WERI-Rb-1 (cell line): Measurements from ENCODE around the gene MMRN2.
A peak's percentile ranks its signal among the peaks of the same experiment; 100 is the strongest.
"Not testable (repeated sequence)": the region's sequence is repeated elsewhere in the genome, so short reads cannot be mapped to it uniquely, and the experiment has no call there.

ENCODE experiments used
- DNase-seq: peaks from one replicate; pipeline ENCODE4 v3.0.0-alpha.2; 2020
- H3K27ac ChIP-seq: fragments of 250-450 bp; sonication (Bioruptor Pico); 2 replicates; pipeline ENCODE4 v1.5.1; 2020; ENCODE audit warnings: mild to moderate bottlenecking, moderate library complexity
- H3K27me3 ChIP-seq: fragments of 250-450 bp; sonication (Bioruptor Pico); 2 replicates; pipeline ENCODE4 v1.5.1; 2021; ENCODE audit warnings: mild to moderate bottlenecking, low read depth, moderate library complexity; ENCODE audit not compliant: insufficient read depth, severe bottlenecking
- H3K36me3 ChIP-seq: fragments of 250-450 bp; sonication (Bioruptor Pico); 2 replicates; pipeline ENCODE4 v1.5.1; 2020; ENCODE audit warnings: mild to moderate bottlenecking, moderate library complexity
- H3K4me3 ChIP-seq: 2 replicates; pipeline ENCODE4 v1.5.1; 2011; ENCODE audit warnings: low read depth, mild to moderate bottlenecking, control low read depth, low read length
- H3K9me3 ChIP-seq: fragments of 250-450 bp; sonication (Bioruptor Pico); 2 replicates; pipeline ENCODE4 v1.5.1; 2021; ENCODE audit warnings: mild to moderate bottlenecking, moderate library complexity; ENCODE audit not compliant: severe bottlenecking
- CTCF ChIP-seq: IDR thresholded peaks from 2 replicates; pipeline ENCODE4 v1.5.1; 2011; ENCODE audit warnings: low read depth, mild to moderate bottlenecking, control low read depth, inconsistent platforms, low read length

MMRN2 gene

GRCh38 chr10:86988520-86988919 lies 31.1 kb upstream of the MMRN2 start:
- TF ChIP-seq CTCF: no peak
- no peak for DNase-seq
- Histone ChIP-seq H3K36me3 (no peaks in the 10 kb centered on the region), H3K9me3 (no peaks in the 10 kb centered on the region), H3K27ac (no peak overlapping the region), H3K4me3 (no peak overlapping the region), H3K27me3 (no peaks in the 10 kb centered on the region)

GRCh38 chr10:86984498-86984897 lies 27.1 kb upstream of the MMRN2 start:
- DNase-seq: not testable (repeated sequence)

DNA sequence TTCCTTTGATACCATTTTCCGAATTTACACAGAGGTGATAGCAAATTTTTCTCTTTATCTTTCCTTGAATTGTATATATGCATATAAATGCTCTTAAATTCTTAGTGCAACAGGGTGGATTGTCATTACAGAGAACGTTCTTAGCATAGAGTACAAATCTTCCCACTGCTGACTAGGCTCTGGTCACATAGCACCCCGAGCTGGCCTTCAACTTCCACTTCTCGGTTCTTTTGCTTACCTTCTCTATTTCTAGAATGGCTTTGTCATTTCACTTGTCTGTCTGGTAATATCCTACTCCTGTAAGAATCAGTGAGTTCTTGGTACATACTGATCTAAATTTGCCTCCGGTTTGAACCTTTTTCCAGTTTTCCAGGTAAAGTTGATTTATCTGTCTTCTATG lies 24.3 kb upstream of the MMRN2 start:
- DNase-seq: no peak
- TF ChIP-seq CTCF: no peak
- no peaks in the 10 kb centered on the region for H3K36me3 ChIP-seq
- H3K27ac ChIP-seq: no peak overlapping the region
- no peaks in the 10 kb centered on the region for H3K9me3 ChIP-seq
- H3K27me3 ChIP-seq: no peaks in the 10 kb centered on the region
- H3K4me3 ChIP-seq: no peak overlapping the region

More at GRCh38 chr10:86984498-86984897, 27.1 kb upstream of the MMRN2 start:
- H3K27ac ChIP-seq, H3K4me3 ChIP-seq, H3K27me3 ChIP-seq, H3K9me3 ChIP-seq, H3K36me3 ChIP-seq: not testable (repeated sequence)

GRCh38 chr10:86981020-86981419 lies 23.6 kb upstream of the MMRN2 start:
- not testable (repeated sequence) for H3K9me3 ChIP-seq, H3K36me3 ChIP-seq, H3K27me3 ChIP-seq, H3K4me3 ChIP-seq, H3K27ac ChIP-seq
- peak; percentile 22 for DNase-seq

- DNase-seq: no peak
- no peaks in the 10 kb centered on the region for H3K9me3 ChIP-seq
- no peak overlapping the region for H3K4me3 ChIP-seq
- H3K36me3 ChIP-seq: no peaks in the 10 kb centered on the region
- TF ChIP-seq CTCF: no peak
- no peak overlapping the region for H3K27ac ChIP-seq
- no peaks in the 10 kb centered on the region for H3K27me3 ChIP-seq
Measured at GRCh38 chr10:86979977-86980448, 22.6 kb upstream of the MMRN2 start.

- Histone ChIP-seq H3K9me3 (no peaks in the 10 kb centered on the region), H3K27ac (no peak overlapping the region), H3K27me3 (no peaks in the 10 kb centered on the region), H3K36me3 (no peaks in the 10 kb centered on the region), H3K4me3 (no peak overlapping the region)
- DNase-seq: no peak
- no peak for TF ChIP-seq CTCF
Measured at GRCh38 chr10:86979296-86979818, 21.9 kb upstream of the MMRN2 start.

GRCh38 chr10:86978457-86978856 lies 21.0 kb upstream of the MMRN2 start:
- H3K27ac ChIP-seq, H3K4me3 ChIP-seq, H3K36me3 ChIP-seq, H3K27me3 ChIP-seq, H3K9me3 ChIP-seq: not testable (repeated sequence)
- DNase-seq: peak; percentile 68
